Trophoblast cell (in vitro differentiated cells and primary cell): Measurements from ENCODE around the gene CD8B.

ENCODE experiments used
- DNase-seq, 2 donors: peaks; one replicate each; pipeline ENCODE4 v3.0.0-alpha.2; 2016
- H2AFZ ChIP-seq: 2 replicates; pipeline ENCODE4 v1.6.1; 2013; ENCODE audit warnings: low read length, moderate library complexity, mild to moderate bottlenecking; ENCODE audit not compliant: insufficient read depth, poor library complexity
- H2AK5ac ChIP-seq: 2 replicates; pipeline ENCODE4 v1.6.1; 2013; ENCODE audit warnings: mild to moderate bottlenecking, low read length
- H2BK120ac ChIP-seq: 2 replicates; pipeline ENCODE4 v1.6.1; 2013; ENCODE audit warnings: low read length, mild to moderate bottlenecking, moderate library complexity; ENCODE audit not compliant: insufficient read depth, poor library complexity
- H2BK12ac ChIP-seq: 2 replicates; pipeline ENCODE4 v1.6.1; 2013; ENCODE audit warnings: mild to moderate bottlenecking, low read length, moderate library complexity
- H2BK5ac ChIP-seq: 2 replicates; pipeline ENCODE4 v1.6.1; 2013; ENCODE audit warnings: low read length, low read depth, moderate library complexity, mild to moderate bottlenecking; ENCODE audit not compliant: poor library complexity
- H3K14ac ChIP-seq: 2 replicates; pipeline ENCODE4 v1.6.1; 2013; ENCODE audit warnings: mild to moderate bottlenecking, low read length
- H3K18ac ChIP-seq: 2 replicates; pipeline ENCODE4 v1.6.1; 2013; ENCODE audit warnings: mild to moderate bottlenecking, low read length
- H3K23ac ChIP-seq: 2 replicates; pipeline ENCODE4 v1.6.1; 2013; ENCODE audit warnings: low read length
- H3K27ac ChIP-seq: 2 replicates; pipeline ENCODE4 v1.5.1; 2013; ENCODE audit warnings: low read depth, mild to moderate bottlenecking, inconsistent platforms, low read length, moderate library complexity
- H3K27me3 ChIP-seq: 2 replicates; pipeline ENCODE4 v1.6.1; 2013; ENCODE audit warnings: inconsistent platforms, mild to moderate bottlenecking, low read length, moderate library complexity; ENCODE audit not compliant: insufficient read depth
- H3K36me3 ChIP-seq, 2 experiments: 1 replicate in 1 of 2; 2 replicates in 1 of 2; pipeline ENCODE4 v1.6.1; 2013; ENCODE audit warnings: low read length in 2 of 2, mild to moderate bottlenecking in 2 of 2, moderate library complexity in 1 of 2; ENCODE audit not compliant: insufficient read depth in 2 of 2, control insufficient read depth in 1 of 2
- H3K4ac ChIP-seq: 2 replicates; pipeline ENCODE4 v1.6.1; 2013; ENCODE audit warnings: low read depth, mild to moderate bottlenecking, low read length, moderate library complexity
- H3K4me1 ChIP-seq, 2 experiments: 1 replicate in 1 of 2; 2 replicates in 1 of 2; pipeline ENCODE4 v1.6.1; 2013; ENCODE audit warnings: low read length in 2 of 2, mild to moderate bottlenecking in 2 of 2, moderate library complexity in 1 of 2; ENCODE audit not compliant: insufficient read depth in 2 of 2, control insufficient read depth in 1 of 2
- H3K4me2 ChIP-seq: 2 replicates; pipeline ENCODE4 v1.6.1; 2013; ENCODE audit warnings: inconsistent platforms, mild to moderate bottlenecking, low read length, moderate library complexity
- H3K4me3 ChIP-seq: 2 replicates; pipeline ENCODE4 v1.5.1; 2013; ENCODE audit warnings: mild to moderate bottlenecking, low read depth, low read length, inconsistent platforms
- H3K79me1 ChIP-seq: one replicate; pipeline ENCODE4 v1.6.1; 2013; ENCODE audit warnings: low read length
- H3K79me2 ChIP-seq: 2 replicates; pipeline ENCODE4 v1.6.1; 2013; ENCODE audit warnings: low read length, mild to moderate bottlenecking; ENCODE audit not compliant: control insufficient read depth, insufficient read depth, poor library complexity
- H3K9ac ChIP-seq: 2 replicates; pipeline ENCODE4 v1.6.1; 2013; ENCODE audit warnings: mild to moderate bottlenecking, low read length
- H3K9me3 ChIP-seq: 2 replicates; pipeline ENCODE4 v1.6.1; 2013; ENCODE audit warnings: low read depth, mild to moderate bottlenecking, control low read depth, inconsistent platforms, low read length; ENCODE audit not compliant: insufficient read depth
- H4K12ac ChIP-seq: 2 replicates; pipeline ENCODE4 v1.6.1; 2013; ENCODE audit warnings: low read depth, mild to moderate bottlenecking, low read length, moderate library complexity
- H4K8ac ChIP-seq: 2 replicates; pipeline ENCODE4 v1.6.1; 2013; ENCODE audit warnings: low read depth, mild to moderate bottlenecking, low read length, moderate library complexity
- H4K91ac ChIP-seq: one replicate; pipeline ENCODE4 v1.6.1; 2013; ENCODE audit warnings: low read depth, mild to moderate bottlenecking, low read length, moderate library complexity
- WGBS: extraction: QIAGEN DNeasy Blood & Tissue Kit; methylation state at CpG from one replicate; pipeline ENCODE4 v1.1.7; 2013; ENCODE audit warnings: missing lambda C conversion rate; ENCODE audit not compliant: insufficient read length, insufficient coverage; ENCODE audit errors: extremely low coverage; 5-methylcytosine and 5-hydroxymethylcytosine counted together

Gene CD8B

GRCh38 chr2:86790676-86791572, 70.8 kb downstream of the CD8B start, which contains the start of gene CD8A:
Gene CD8A, minus strand, starts transcription at chr2:86790913. Its CDS starts 88 bp downstream, at chr2:86790825.
- Histone ChIP-seq H2AFZ (no peak within 1 kb of the TSS), H3K9ac (no peak within 1 kb of the TSS), H3K4ac (no peak within 1 kb of the TSS), H3K4me1 (peaks cover 0 to 8% of the 10 kb centered on the region in 2 experiments), H3K23ac (no peak within 1 kb of the TSS), H3K79me2 (no peaks in the 10 kb centered on the region), H3K36me3 (no peaks in the 10 kb centered on the region), H3K4me2 (peak within 1 kb of the TSS; percentile 53), H3K14ac (no peak within 1 kb of the TSS), H4K91ac (no peak within 1 kb of the TSS), H3K18ac (no peak within 1 kb of the TSS), H4K8ac (no peak within 1 kb of the TSS), H2BK12ac (no peak within 1 kb of the TSS), H3K4me3 (no peak within 1 kb of the TSS), H4K12ac (no peak within 1 kb of the TSS), H3K27ac (no peak within 1 kb of the TSS), H3K9me3 (peaks cover 15% of the 10 kb centered on the region), H3K27me3 (peaks cover 43% of the 10 kb centered on the region), H3K79me1 (no peaks in the 10 kb centered on the region), H2BK120ac (no peak within 1 kb of the TSS), H2AK5ac (no peak within 1 kb of the TSS), H2BK5ac (no peak within 1 kb of the TSS)
- WGBS, result no CpG with 5 or more reads among the region's 57 CpGs
- no peak for DNase-seq

- Histone ChIP-seq H3K4ac (no peak overlapping the region), H4K12ac (no peak overlapping the region)
- no CpG with 5 or more reads among the region's 40 CpGs for WGBS
Observed at GRCh38 chr2:86790134-86790675, 71.5 kb downstream of the CD8B start.

GRCh38 chr2:86789687-86790133, 72.0 kb downstream of the CD8B start:
- Histone ChIP-seq H3K27me3 (peaks cover 43% of the 10 kb centered on the region), H3K14ac (no peak overlapping the region), H4K12ac (no peak overlapping the region), H3K79me2 (no peaks in the 10 kb centered on the region), H2BK5ac (no peak overlapping the region), H3K79me1 (no peaks in the 10 kb centered on the region), H3K4me2 (no peak overlapping the region), H3K4me1 (peaks cover 0 to 8% of the 10 kb centered on the region in 2 experiments), H3K4me3 (no peak overlapping the region), H3K23ac (no peak overlapping the region), H4K8ac (no peak overlapping the region), H3K27ac (no peak overlapping the region), H3K9me3 (peaks cover 13% of the 10 kb centered on the region), H3K9ac (no peak overlapping the region), H3K36me3 (no peaks in the 10 kb centered on the region), H2BK120ac (no peak overlapping the region), H3K18ac (no peak overlapping the region), H2AFZ (no peak overlapping the region), H2BK12ac (no peak overlapping the region), H2AK5ac (no peak overlapping the region), H3K4ac (no peak overlapping the region), H4K91ac (no peak overlapping the region)
- no CpG with 5 or more reads among the region's 40 CpGs for WGBS
- no peak for DNase-seq

More at GRCh38 chr2:86790134-86790675, 71.5 kb downstream of the CD8B start:
- no peak overlapping the region for H3K23ac ChIP-seq
- H2AK5ac ChIP-seq, result no peak overlapping the region
- peak overlapping the region; percentile 47 for H3K4me2 ChIP-seq
- H3K79me2 ChIP-seq, result no peaks in the 10 kb centered on the region
- no peak overlapping the region for H2BK120ac ChIP-seq
- no peak for DNase-seq
- H3K9ac ChIP-seq, result no peak overlapping the region
- no peak overlapping the region for H4K91ac ChIP-seq
- H2AFZ ChIP-seq, result no peak overlapping the region
- no peak overlapping the region for H2BK5ac ChIP-seq
- H3K4me3 ChIP-seq, result no peak overlapping the region
- no peak overlapping the region for H4K8ac ChIP-seq
- no peak overlapping the region for H3K27ac ChIP-seq
- peaks cover 0 to 8% of the 10 kb centered on the region in 2 experiments for H3K4me1 ChIP-seq
- peaks cover 15% of the 10 kb centered on the region for H3K9me3 ChIP-seq
- no peaks in the 10 kb centered on the region for H3K79me1 ChIP-seq
- peaks cover 43% of the 10 kb centered on the region for H3K27me3 ChIP-seq
- no peak overlapping the region for H3K14ac ChIP-seq
- no peak overlapping the region for H3K18ac ChIP-seq
- H3K36me3 ChIP-seq, result no peaks in the 10 kb centered on the region
- no peak overlapping the region for H2BK12ac ChIP-seq

GRCh38 chr2:86788881-86789686, 72.6 kb downstream of the CD8B start:
- no peaks in the 10 kb centered on the region for H3K79me2 ChIP-seq
- H4K12ac ChIP-seq, result no peak overlapping the region
- no peak overlapping the region for H2BK5ac ChIP-seq
- no peak overlapping the region for H3K14ac ChIP-seq
- H2BK120ac ChIP-seq, result no peak overlapping the region
- no peak overlapping the region for H2BK12ac ChIP-seq
- no peak overlapping the region for H3K23ac ChIP-seq
- H3K18ac ChIP-seq, result no peak overlapping the region
- no peak overlapping the region for H3K4me3 ChIP-seq
- peak overlapping the region; percentile 34 for H3K4me2 ChIP-seq
- H4K91ac ChIP-seq, result no peak overlapping the region
- H2AFZ ChIP-seq, result no peak overlapping the region
- H3K79me1 ChIP-seq, result no peaks in the 10 kb centered on the region
- H4K8ac ChIP-seq, result no peak overlapping the region
- no peak for DNase-seq
- no peak overlapping the region for H2AK5ac ChIP-seq
- H3K27me3 ChIP-seq, result peaks cover 43% of the 10 kb centered on the region
- no CpG with 5 or more reads among the region's 64 CpGs for WGBS
- no peak overlapping the region for H3K9ac ChIP-seq
- no peaks in the 10 kb centered on the region for H3K36me3 ChIP-seq
- no peak overlapping the region for H3K27ac ChIP-seq
- peaks cover 13% of the 10 kb centered on the region for H3K9me3 ChIP-seq
- H3K4ac ChIP-seq, result no peak overlapping the region
- peaks cover 0 to 8% of the 10 kb centered on the region in 2 experiments for H3K4me1 ChIP-seq
